ENCODE measurements around the gene NUP54. TPM values are rescaled to one million over a fixed set of nuclear protein-coding genes. Genes with fewer than 3 reads are reported as not detected.

The NUP54 gene
- total and polyA plus RNA-seq, 9 of the 15 experiments (the other 6 are each of a cell fraction or from before 2014, with no cell fraction given), result 29.6 to 115 (median 67.7) TPM

GRCh38 chr4:76087007-76087769, 61.0 kb downstream of the NUP54 start (continued):
- TF ChIP-seq SIX5 (IDR thresholded peaks at IDR 0.05; ENCODE audit: borderline replicate concordance in 1 of 2, insufficient read depth in 1 of 2, low read depth in 1 of 2, low read length in 2 of 2) (no peak), ARNT (IDR thresholded peaks at IDR 0.05) (peak in 1 of 2 experiments; percentile 62; a peak in 1 of 4 replicates), CSDE1 (IDR thresholded peaks at IDR 0.05) (no peak), SAFB (IDR thresholded peaks at IDR 0.05; ENCODE audit: borderline replicate concordance, low read depth, low read length) (no peak), MAZ (CRISPR knock-in tag; conservative IDR thresholded peaks at IDR 0.05 in 1 of 2, IDR thresholded peaks at IDR 0.05 in 1 of 2) (peak in 1 of 2 experiments; percentile 33; a peak in 1 of 4 replicates), FOS (IDR thresholded peaks at IDR 0.05; ENCODE audit: extremely low read depth, insufficient read length) (no peak), ZBTB2 (IDR thresholded peaks at IDR 0.05) (no peak), TFAP4 (CRISPR knock-in tag; IDR thresholded peaks at IDR 0.05; ENCODE audit: borderline replicate concordance) (peak; percentile 40; the same call in 1 of the 2 replicates), ZNF830 (CRISPR knock-in tag; IDR thresholded peaks at IDR 0.05) (no peak), KDM2B (CRISPR knock-in tag; IDR thresholded peaks at IDR 0.05) (no peak), FIP1L1 (IDR thresholded peaks at IDR 0.05; ENCODE audit: low read depth, low read length, poor library complexity, severe bottlenecking) (no peak), PKNOX1 (IDR thresholded peaks at IDR 0.05) (peak; percentile 43; the same call in 1 of the 2 replicates), MYC (IDR thresholded peaks at IDR 0.05; ENCODE audit: low read depth, low read length) (peak; percentile 95), MYC (CRISPR knock-in tag; IDR thresholded peaks at IDR 0.05; ENCODE audit: borderline replicate concordance, low read depth) (no peak), HMBOX1 (IDR thresholded peaks at IDR 0.05) (no peak), RNF2 (IDR thresholded peaks at IDR 0.05) (no peak), FOXJ3 (CRISPR knock-in tag; IDR thresholded peaks at IDR 0.05) (0 out of 2 replicates have a peak, but pooled peaks have one; percentile 20), CCAR2 (IDR thresholded peaks at IDR 0.05; ENCODE audit: low read depth, low read length) (no peak), DLX4 (CRISPR knock-in tag; IDR thresholded peaks at IDR 0.05) (no peak), DIDO1 (tag; IDR thresholded peaks at IDR 0.05; ENCODE audit: low read depth) (no peak), SNRNP70 (optimal IDR thresholded peaks at IDR 0.05; ENCODE audit: low read depth, low read length) (no peak), NR2C1 (IDR thresholded peaks at IDR 0.05) (peak; percentile 32; the same call in 1 of the 2 replicates), NR2C1 (tag; IDR thresholded peaks at IDR 0.05) (peak; percentile 35; the same call in 1 of the 2 replicates)

All from K562 (cell line).